Psoas muscle (tissue), 8 donors: ENCODE data around the gene ST6GALNAC6. TPM values are rescaled to one million over a fixed set of nuclear protein-coding genes. Genes with fewer than 3 reads are reported as not detected.

ENCODE experiments used
- ATAC-seq, 4 donors: fragments of 200-7000 bp; cut with Tn5 transposase; one replicate each; pipeline ENCODE4 v1.9.1; 2020; ENCODE audit warnings: moderate library complexity in 3 of 4, mild to moderate bottlenecking in 2 of 4
- DNase-seq, 2 donors: peaks; one replicate each; pipeline ENCODE4 v3.0.0-alpha.2; 2020
- H3K27ac ChIP-seq: fragments of 200-600 bp; one replicate; pipeline ENCODE4 v1.8.0; 2022
- H3K27me3 ChIP-seq, 3 donors: fragments of 200-600 bp in 1 of 3; one replicate each; pipeline versions ENCODE4 v1.6.1 to v1.8.0; 2013 to 2022; ENCODE audit warnings: low read length in 2 of 3, mild to moderate bottlenecking in 2 of 3, moderate library complexity in 1 of 3; ENCODE audit not compliant: insufficient read depth in 3 of 3
- H3K36me3 ChIP-seq, 2 donors: fragments of 200-600 bp in 1 of 2; one replicate each; pipeline versions ENCODE4 v1.6.1 to v1.8.0; 2013 to 2022; ENCODE audit warnings: low read depth in 1 of 2, mild to moderate bottlenecking in 1 of 2, moderate library complexity in 1 of 2; ENCODE audit not compliant: insufficient read depth in 1 of 2
- H3K4me1 ChIP-seq: fragments of 200-600 bp; one replicate; pipeline ENCODE4 v1.8.0; 2022
- H3K4me3 ChIP-seq: fragments of 200-600 bp; one replicate; pipeline ENCODE4 v1.8.0; 2022; ENCODE audit warnings: mild to moderate bottlenecking
- H3K9me3 ChIP-seq: fragments of 200-600 bp; one replicate; pipeline ENCODE4 v1.8.0; 2022
- CTCF ChIP-seq: fragments of 200-600 bp; IDR thresholded peaks from one replicate; pipeline ENCODE4 v1.8.0; 2022; ENCODE audit warnings: antibody characterized with exemption
- WGBS, 3 donors: extraction: QIAGEN DNeasy Blood & Tissue Kit; methylation state at CpG; one replicate each; pipeline versions ENCODE4 v1.1.6 to v1.1.7; 2013; 5-methylcytosine and 5-hydroxymethylcytosine counted together
- intact Hi-C, 2 donors: fragments of 100-400 bp; cut with DNase I; formaldehyde crosslinking; loops; one replicate each; pipeline versions ENCODE4 v1.11.0 to v1.14.2; 2022
- polyA plus RNA-seq, 3 donors: library from polyadenylated mRNA; stranded (reverse); fragments of 200-250 nt; gene quantifications; one replicate each; pipeline ENCODE4 v1.2.3, GENCODE V29; 2013
- total RNA-seq, 4 donors: library from RNA; stranded (reverse); fragmentation: NEBNext Ultra II Directional in 2 of 4; extraction: Animal tissue kit (Norgen Biotek cat#: 25700) in 2 of 4; gene quantifications; one replicate each; pipeline versions ENCODE4 v1.2.1 to v1.2.4, GENCODE V29; 2021 to 2023
- donor health status: healthy with polysubstance abuse.
- donor health status: DM: no; HTN: no; CAD: no; lungs with moderate emphysema.
- donor health status: Bipolar disorder and iron deficiency.
- donor health status: healthy.
- donor health status: DM: yes; HTN: yes; CAD: no.
- donor health status: DM: no; HTN: no; CAD: no.
- donor health status: DM: no; HTN: no; CAD: no.
- donor health status: DM: yes; HTN: yes; CAD: no.

The ST6GALNAC6 gene
- total and polyA plus RNA-seq, 7 donors = 18.5 to 35.5 (median 25.0) TPM

- peaks cover 0 to 44% (median 14%) of the 10 kb centered on the region in 3 donors for H3K27me3 ChIP-seq
- DNase-seq (no peak), ATAC-seq (no peak)
- H3K4me3 ChIP-seq = no peak overlapping the region
- TF ChIP-seq CTCF = no peak
- H3K36me3 ChIP-seq = no peaks in the 10 kb centered on the region
- intact Hi-C loops = loop anchor here in 1 of 2 donors (5.0 to 10.0 kb wide), 2 partner anchors 140 to 423 kb away; partner anchors contain the start of gene CDK9
- H3K4me1 ChIP-seq = peaks cover 17% of the 10 kb centered on the region
- H3K9me3 ChIP-seq = no peaks in the 10 kb centered on the region
- WGBS, 3 donors = 74 to 81% (median 76%) methylated on average over 22 of the region's 22 CpGs
- H3K27ac ChIP-seq = no peak overlapping the region
These were observed 25.5 kb upstream of the ST6GALNAC6 start for GRCh38 chr9:127924736-127925444.

GRCh38 chr9:127923771-127924170, 24.4 kb upstream of the ST6GALNAC6 start:
- no peak overlapping the region for H3K27ac ChIP-seq
- H3K9me3 ChIP-seq = no peaks in the 10 kb centered on the region
- H3K4me3 ChIP-seq = no peak overlapping the region
- 63 to 77% (median 69%) methylated on average over 8 of the region's 8 CpGs for WGBS, 3 donors
- ATAC-seq (peak in 1 of 4 donors; percentile 33), DNase-seq (no peak)
- no peak for TF ChIP-seq CTCF
- no peaks in the 10 kb centered on the region for H3K36me3 ChIP-seq
- H3K4me1 ChIP-seq = peaks cover 27% of the 10 kb centered on the region
- intact Hi-C loops = loop anchor here in 1 of 2 donors (5.0 to 10.0 kb wide), 2 partner anchors 139 to 421 kb away; partner anchors contain the start of gene CDK9
- peaks cover 0 to 32% (median 14%) of the 10 kb centered on the region in 3 donors for H3K27me3 ChIP-seq

- no peak for TF ChIP-seq CTCF
- intact Hi-C loops = loop anchor here in 1 of 2 donors (5.0 to 10.0 kb wide), 2 partner anchors 138 to 421 kb away; partner anchors contain the start of gene CDK9
- Histone ChIP-seq H3K4me1 (peaks cover 31% of the 10 kb centered on the region), H3K36me3 (no peaks in the 10 kb centered on the region), H3K27ac (no peak overlapping the region), H3K27me3 (peaks cover 0 to 25% (median 13%) of the 10 kb centered on the region in 3 donors), H3K9me3 (no peaks in the 10 kb centered on the region), H3K4me3 (no peak overlapping the region)
- 50 to 56% (median 53%) methylated on average over 6 of the region's 6 CpGs for WGBS, 3 donors
- DNase-seq (no peak), ATAC-seq (no peak)
These were observed 23.6 kb upstream of the ST6GALNAC6 start for GRCh38 chr9:127923046-127923445.

GRCh38 chr9:127921557-127922120, 22.2 kb upstream of the ST6GALNAC6 start:
- intact Hi-C loops = loop anchor here (1.0 to 10.0 kb wide), 4 partner anchors 137 to 419 kb away; partner anchors contain the start of gene CDK9 (in 1 of the 2)
- WGBS, 3 donors = 8 to 9% (median 8%) methylated on average over 41 to 45 of the region's 45 CpGs
- DNase-seq (peak; percentile 79 to 89), ATAC-seq (peak; percentile 42 to 67 (median 58))
- Histone ChIP-seq H3K4me1 (peaks cover 25% of the 10 kb centered on the region), H3K36me3 (no peaks in the 10 kb centered on the region), H3K27me3 (peaks cover 0 to 12% (median 4%) of the 10 kb centered on the region in 3 donors), H3K27ac (no peak overlapping the region), H3K9me3 (no peaks in the 10 kb centered on the region), H3K4me3 (peak overlapping the region; percentile 52)
- TF ChIP-seq CTCF = peak; percentile 97
